ENCODE measurements around the gene C5orf15. TPM values are rescaled to one million over a fixed set of nuclear protein-coding genes. Genes with fewer than 3 reads are reported as not detected.

C5orf15 gene
- polyA plus RNA-seq, 3 donors from 2014 or later: 30.0 to 30.6 (median 30.3) TPM

- no peaks in the 10 kb centered on the region for H3K4me1 Mint-ChIP-seq
- H3K9me3 Mint-ChIP-seq: no peaks in the 10 kb centered on the region
- no peak overlapping the region for H3K27ac Mint-ChIP-seq
- H3K4me3 Mint-ChIP-seq: no peak overlapping the region
- no peak for DNase-seq
- peaks cover 0 to 6% (median 0%) of the 10 kb centered on the region in 3 donors for H3K27me3 Mint-ChIP-seq (ENCODE audit: low read depth in 3 of 3)
- no peaks in the 10 kb centered on the region for H3K36me3 Mint-ChIP-seq
These were observed 55.5 kb downstream of the C5orf15 start for GRCh38 chr5:133912951-133913350.

- no peaks in the 10 kb centered on the region for H3K9me3 Mint-ChIP-seq
- H3K4me3 Mint-ChIP-seq: no peak overlapping the region
- peaks cover 0 to 7% (median 2%) of the 10 kb centered on the region in 3 donors for H3K27me3 Mint-ChIP-seq (ENCODE audit: low read depth in 3 of 3)
- DNase-seq: no peak
- no peaks in the 10 kb centered on the region for H3K36me3 Mint-ChIP-seq
- H3K4me1 Mint-ChIP-seq: no peaks in the 10 kb centered on the region
- H3K27ac Mint-ChIP-seq: no peak overlapping the region
These were observed 57.9 kb downstream of the C5orf15 start for GRCh38 chr5:133910571-133910970.

- H3K4me1 Mint-ChIP-seq: no peaks in the 10 kb centered on the region
- H3K9me3 Mint-ChIP-seq: no peaks in the 10 kb centered on the region
- no peak overlapping the region for H3K4me3 Mint-ChIP-seq
- H3K36me3 Mint-ChIP-seq: no peaks in the 10 kb centered on the region
- no peak for DNase-seq
- no peak overlapping the region for H3K27ac Mint-ChIP-seq
- H3K27me3 Mint-ChIP-seq (ENCODE audit: low read depth in 3 of 3): peaks cover 0 to 7% (median 2%) of the 10 kb centered on the region in 3 donors
These were observed 58.8 kb downstream of the C5orf15 start for GRCh38 chr5:133909603-133910002.

- Mint-ChIP-seq H3K27ac (no peak overlapping the region), H3K4me3 (no peak overlapping the region), H3K27me3 (ENCODE audit: low read depth in 3 of 3) (peaks cover 0 to 7% (median 2%) of the 10 kb centered on the region in 3 donors), H3K36me3 (no peaks in the 10 kb centered on the region), H3K4me1 (no peaks in the 10 kb centered on the region), H3K9me3 (no peaks in the 10 kb centered on the region)
- no peak for DNase-seq
These were observed 61.4 kb downstream of the C5orf15 start for GRCh38 chr5:133907075-133907474.

- Mint-ChIP-seq H3K27ac (no peak overlapping the region), H3K4me3 (no peak overlapping the region), H3K27me3 (ENCODE audit: low read depth in 3 of 3) (peaks cover 0 to 5% (median 2%) of the 10 kb centered on the region in 3 donors), H3K4me1 (no peaks in the 10 kb centered on the region), H3K36me3 (no peaks in the 10 kb centered on the region), H3K9me3 (no peaks in the 10 kb centered on the region)
- no peak for DNase-seq
These were observed 62.1 kb downstream of the C5orf15 start for GRCh38 chr5:133906303-133906702.

Other genes with a start within 250 kb of the C5orf15 start
- 100 to 1,000 TPM; 107 to 119 (median 111) TPM for gene VDAC1, start 36.4 kb upstream of the C5orf15 start, polyA plus RNA-seq
- 10 to 100 TPM; 14.9 to 50.9 (median 38.2) TPM for gene TCF7, start 146.1 kb upstream of the C5orf15 start, polyA plus RNA-seq
- 1,000 to 10,000 TPM in 2 of 3 donors, 100 to 1,000 TPM in 1; 955 to 1,349 (median 1,131) TPM for gene SKP1, start 208.3 kb upstream of the C5orf15 start, polyA plus RNA-seq

Measured in immature natural killer cell (primary cell).